B cell (primary cell): ENCODE data around the gene MICALL2. TPM values are rescaled to one million over a fixed set of nuclear protein-coding genes. Genes with fewer than 3 reads are reported as not detected.

Experiments
- ATAC-seq: fragments of 200-7000 bp; cut with Tn5 transposase; one replicate; pipeline ENCODE4 v1.10.0; 2021; ENCODE audit warnings: low read depth, mild to moderate bottlenecking, moderate number of reproducible peaks, moderate library complexity
- CTCF ChIA-PET: fragments of 350-600 bp; sonication (Branson Sonifier 250); formaldehyde crosslinking; loops from one replicate; lab custom pipeline; 2021; ENCODE audit warnings: antibody characterized with exemption, inconsistent platforms; lab: Charles Lee
- POLR2A ChIA-PET: fragments of 350-600 bp; sonication (Branson Sonifier 250); formaldehyde crosslinking; loops from one replicate; lab custom pipeline; 2021; ENCODE audit warnings: antibody characterized with exemption; lab: Charles Lee
- DNase-seq: peaks from one replicate; pipeline ENCODE4 v3.0.0; 2013
- H2AFZ ChIP-seq: 2 replicates; pipeline ENCODE4 v1.6.1; 2012; ENCODE audit warnings: mild to moderate bottlenecking, low read depth, low read length; ENCODE audit not compliant: insufficient read depth, poor library complexity, severe bottlenecking
- H3K27ac ChIP-seq, 2 donors: 1 replicate in 1 of 2; 2 replicates in 1 of 2; pipeline ENCODE4 v1.5.1; 2012 to 2013; ENCODE audit warnings: low read length in 2 of 2, mild to moderate bottlenecking in 2 of 2, moderate library complexity in 1 of 2
- H3K27me3 ChIP-seq, 4 experiments: fragments of 200-600 bp in 1 of 4; sonication (generic) in 1 of 4; replicated peaks in 1 of 4; 1 replicate in 2 of 4; 2 replicates in 2 of 4; pipeline versions ENCODE4 v1.6.1 to v1.7.0; 2013 to 2016; ENCODE audit warnings: low read length in 3 of 4, mild to moderate bottlenecking in 2 of 4, mixed read lengths in 1 of 4, moderate library complexity in 1 of 4; ENCODE audit not compliant: insufficient read depth in 4 of 4, control insufficient read depth in 3 of 4; ENCODE audit errors: control extremely low read depth in 1 of 4
- H3K36me3 ChIP-seq, 2 experiments: replicated peaks in 1 of 2; 1 replicate in 1 of 2; 2 replicates in 1 of 2; pipeline versions ENCODE4 v1.6.1 to v1.7.1; 2013; ENCODE audit warnings: low read length in 1 of 2; ENCODE audit not compliant: insufficient read depth in 2 of 2, control insufficient read depth in 1 of 2; ENCODE audit errors: control extremely low read depth in 1 of 2, extremely low read depth in 1 of 2
- H3K4me1 ChIP-seq, 2 donors: fragments of 200-600 bp in 1 of 2; sonication (generic) in 1 of 2; 1 replicate in 1 of 2; 2 replicates in 1 of 2; pipeline versions ENCODE4 v1.5.1 to v1.6.1; 2013 to 2017; ENCODE audit warnings: low read length in 2 of 2; ENCODE audit not compliant: control insufficient read depth in 2 of 2, insufficient read depth in 2 of 2
- H3K4me2 ChIP-seq: replicated peaks from 2 replicates; pipeline ENCODE3; 2012; ENCODE audit warnings: mild to moderate bottlenecking, low read depth, low read length; ENCODE audit not compliant: poor library complexity, severe bottlenecking
- H3K4me3 ChIP-seq, 5 experiments: fragments of 200-600 bp in 1 of 5; sonication (generic) in 1 of 5; 1 replicate in 3 of 5; 2 replicates in 2 of 5; pipeline versions ENCODE4 v1.5.1 to v1.7.0; 2011 to 2016; ENCODE audit warnings: low read length in 4 of 5, mild to moderate bottlenecking in 4 of 5, low read depth in 2 of 5, control low read depth in 1 of 5, moderate library complexity in 1 of 5; ENCODE audit not compliant: insufficient read depth in 1 of 5; ENCODE audit errors: control extremely low read depth in 1 of 5, extremely low read depth in 1 of 5
- H3K79me2 ChIP-seq: fragments of 200-600 bp; sonication (generic); one replicate; pipeline ENCODE4 v1.6.0; 2016; ENCODE audit warnings: low read length; ENCODE audit not compliant: control insufficient read depth, insufficient read depth
- H3K9ac ChIP-seq: fragments of 200-600 bp; sonication (generic); 2 replicates; pipeline ENCODE4 v1.6.1; 2017; ENCODE audit warnings: mild to moderate bottlenecking, low read length, moderate library complexity
- H3K9me3 ChIP-seq, 3 donors: one replicate each; pipeline versions ENCODE4 v1.6.1 to v1.7.1; 2013; ENCODE audit warnings: low read length in 2 of 3; ENCODE audit not compliant: control insufficient read depth in 2 of 3, insufficient read depth in 1 of 3; ENCODE audit errors: control extremely low read depth in 1 of 3
- H4K20me1 ChIP-seq: 2 replicates; pipeline ENCODE4 v1.6.0; 2012; ENCODE audit warnings: mild to moderate bottlenecking, low read length; ENCODE audit not compliant: insufficient read depth, control insufficient read depth, poor library complexity, severe bottlenecking
- H3K27ac Mint-ChIP-seq: one replicate; pipeline ENCODE4 v1.8.0; 2021; ENCODE audit warnings: mixed read lengths
- H3K27me3 Mint-ChIP-seq: one replicate; pipeline ENCODE4 v1.8.0; 2021; ENCODE audit warnings: mixed read lengths
- H3K4me1 Mint-ChIP-seq: one replicate; pipeline ENCODE4 v1.8.0; 2021; ENCODE audit warnings: mixed read lengths
- H3K4me3 Mint-ChIP-seq: one replicate; pipeline ENCODE4 v1.8.0; 2021; ENCODE audit warnings: mixed read lengths
- H3K9me3 Mint-ChIP-seq: one replicate; pipeline ENCODE4 v1.8.0; 2022; ENCODE audit warnings: mixed read lengths; ENCODE audit not compliant: insufficient read depth
- CTCF ChIP-seq: fragments of 200-600 bp; IDR thresholded peaks from one replicate; pipeline ENCODE4 v1.8.0; 2022; ENCODE audit warnings: antibody characterized with exemption, mild to moderate bottlenecking
- EZH2 ChIP-seq: IDR thresholded peaks from 2 replicates; pipeline ENCODE4 v1.6.1; 2012; ENCODE audit warnings: borderline replicate concordance, low read depth, mild to moderate bottlenecking, moderate library complexity, low read length; ENCODE audit not compliant: insufficient read depth, poor library complexity, severe bottlenecking
- WGBS: methylation state at CpG from one replicate; pipeline ENCODE4 v1.1.5; 2013; ENCODE audit warnings: missing lambda C conversion rate; ENCODE audit not compliant: insufficient coverage; 5-methylcytosine and 5-hydroxymethylcytosine counted together
- intact Hi-C: fragments of 100-400 bp; cut with micrococcal nuclease; formaldehyde crosslinking; loops from one replicate; pipeline ENCODE4 v1.10.0; 2022
- polyA plus RNA-seq: library from polyadenylated mRNA; depleted of rRNA; stranded (reverse); fragments of >200 nt; gene quantifications from 2 replicates; pipeline ENCODE4 v1.2.3, GENCODE V29; 2012
- total RNA-seq, 2 donors: library from RNA; stranded (reverse); fragments of 120-200 nt in 1 of 2; gene quantifications; 1 replicate in 1 of 2; 2 replicates in 1 of 2; pipeline versions ENCODE4 v1.2.3 to v1.2.4, GENCODE V29; 2013 to 2022

The MICALL2 gene
- total and polyA plus RNA-seq, 2 donors (not counting 1 experiment from before 2014, with no cell fraction given): 0.85 to 0.94 TPM

GRCh38 chr7:1452205-1452604 is 7.1 kb downstream of the MICALL2 start:
- no peaks in the 10 kb centered on the region for H3K27me3 ChIP-seq
- CTCF ChIA-PET: interaction anchor here (0.6 kb wide), 1 partner anchor 62 kb away, joined by 5 read pairs; no protein-coding TSS in a partner anchor
- POLR2A ChIA-PET: no interaction called here

GRCh38 chr7:1450987-1451386 is 8.3 kb downstream of the MICALL2 start:
- H3K9me3 ChIP-seq: no peaks in the 10 kb centered on the region
- no peak overlapping the region for H2AFZ ChIP-seq
- no peak overlapping the region for H3K4me2 ChIP-seq
- no peaks in the 10 kb centered on the region for H3K36me3 ChIP-seq
- Mint-ChIP-seq H3K27me3 (no peaks in the 10 kb centered on the region), H3K4me3 (no peak overlapping the region), H3K4me1 (no peaks in the 10 kb centered on the region), H3K27ac (no peak overlapping the region), H3K9me3 (no peaks in the 10 kb centered on the region)
- ATAC-seq (no peak), DNase-seq (no peak)
- TF ChIP-seq EZH2 (no peak), CTCF (no peak)
- H3K4me3 ChIP-seq: no peak overlapping the region
- H3K4me1 ChIP-seq: no peaks in the 10 kb centered on the region
- H3K27ac ChIP-seq: no peak overlapping the region
- WGBS: 90% methylated on average over 10 of the region's 11 CpGs
- H3K27me3 ChIP-seq: no peaks in the 10 kb centered on the region
- no peaks in the 10 kb centered on the region for H4K20me1 ChIP-seq
- ChIA-PET POLR2A (no interaction called here), CTCF (no interaction called here)
- no peak overlapping the region for H3K9ac ChIP-seq
- intact Hi-C loops: no loop called here
- H3K79me2 ChIP-seq: no peaks in the 10 kb centered on the region

More at GRCh38 chr7:1452205-1452604, 7.1 kb downstream of the MICALL2 start:
- Mint-ChIP-seq H3K9me3 (no peaks in the 10 kb centered on the region), H3K27me3 (no peaks in the 10 kb centered on the region), H3K4me1 (no peaks in the 10 kb centered on the region), H3K27ac (no peak overlapping the region), H3K4me3 (no peak overlapping the region)
- no peak overlapping the region for H3K9ac ChIP-seq
- no peaks in the 10 kb centered on the region for H3K79me2 ChIP-seq
- H3K4me2 ChIP-seq: no peak overlapping the region
- H3K36me3 ChIP-seq: no peaks in the 10 kb centered on the region
- no peak overlapping the region for H2AFZ ChIP-seq
- no peak for TF ChIP-seq EZH2
- TF ChIP-seq CTCF: no peak
- H3K4me3 ChIP-seq: no peak overlapping the region
- H3K9me3 ChIP-seq: peaks cover 0 to under 1% (median 0%) of the 10 kb centered on the region in 3 donors
- H4K20me1 ChIP-seq: no peaks in the 10 kb centered on the region
- ATAC-seq: no peak
- no peak for DNase-seq
- H3K27ac ChIP-seq: no peak overlapping the region
- H3K4me1 ChIP-seq: no peaks in the 10 kb centered on the region
- intact Hi-C loops: no loop called here
- WGBS: 83% methylated on average over 19 of the region's 19 CpGs
